Caco-2 (cell line): Measurements from ENCODE around the gene MON2. TPM values are rescaled to one million over a fixed set of nuclear protein-coding genes. Genes with fewer than 3 reads are reported as not detected.

Source experiments
- Bru-seq: library from RNA; stranded (reverse); fragments of 400-500 nt; gene quantifications from one replicate; lab custom pipeline; 2021; lab: Mats Ljungman, UMichigan
- BruChase-seq, 2 experiments: library from RNA; stranded (reverse); fragments of 400-500 nt; gene quantifications; one replicate each; lab custom pipeline; 2021; lab: Mats Ljungman, UMichigan
- BruUV-seq: library from RNA; stranded (reverse); fragments of 400-500 nt; replicated peaks from 2 replicates; lab custom pipeline; 2021; lab: Mats Ljungman, UMichigan
- CTCF ChIA-PET: fragments of 300-600 bp; sonication (Branson Sonifier 250); formaldehyde crosslinking; loops from one replicate; lab custom pipeline; 2022; ENCODE audit warnings: antibody characterized with exemption; lab: Charles Lee
- POLR2A ChIA-PET: fragments of 300-600 bp; sonication (Branson Sonifier 250); formaldehyde crosslinking; loops from one replicate; lab custom pipeline; 2022; ENCODE audit warnings: antibody characterized with exemption; lab: Charles Lee
- DNase-seq, 2 experiments: peaks; one replicate each; pipeline versions ENCODE4 v3.0.0 to v3.0.0-alpha.2; 2020 to 2022
- H3K27me3 ChIP-seq: replicated peaks from 2 replicates; pipeline ENCODE4 v1.6.0; 2011; ENCODE audit warnings: low read length; ENCODE audit not compliant: control insufficient read depth, insufficient read depth
- H3K36me3 ChIP-seq: 2 replicates; pipeline ENCODE4 v1.5.1; 2011; ENCODE audit warnings: low read length; ENCODE audit not compliant: control insufficient read depth, insufficient read depth
- H3K4me1 ChIP-seq: fragments of 250-450 bp; sonication (Bioruptor Pico); 2 replicates; pipeline ENCODE4 v1.5.1; 2020; ENCODE audit warnings: mild to moderate bottlenecking
- H3K4me3 ChIP-seq: 2 replicates; pipeline ENCODE4 v1.5.1; 2011; ENCODE audit warnings: low read depth, mild to moderate bottlenecking, control low read depth, low read length
- H3K9me3 ChIP-seq: fragments of 250-450 bp; sonication (Bioruptor Pico); 2 replicates; pipeline ENCODE4 v1.5.1; 2020; ENCODE audit warnings: mild to moderate bottlenecking, moderate library complexity
- H3K27ac Mint-ChIP-seq: one replicate; pipeline ENCODE4 v1.8.0; 2022; ENCODE audit warnings: mixed read lengths; ENCODE audit not compliant: unreplicated experiment
- H3K27me3 Mint-ChIP-seq: one replicate; pipeline ENCODE4 v1.8.0; 2022; ENCODE audit warnings: mixed read lengths; ENCODE audit not compliant: insufficient read depth, unreplicated experiment
- H3K36me3 Mint-ChIP-seq: one replicate; pipeline ENCODE4 v1.8.0; 2022; ENCODE audit warnings: mild to moderate bottlenecking, mixed read lengths; ENCODE audit not compliant: insufficient read depth, unreplicated experiment
- H3K4me1 Mint-ChIP-seq: one replicate; pipeline ENCODE4 v1.8.0; 2022; ENCODE audit warnings: low read depth, mixed read lengths; ENCODE audit not compliant: unreplicated experiment
- H3K4me3 Mint-ChIP-seq: one replicate; pipeline ENCODE4 v1.8.0; 2022; ENCODE audit warnings: mild to moderate bottlenecking, moderate library complexity, mixed read lengths; ENCODE audit not compliant: unreplicated experiment
- H3K9me3 Mint-ChIP-seq: one replicate; pipeline ENCODE4 v1.8.0; 2022; ENCODE audit warnings: mixed read lengths; ENCODE audit not compliant: unreplicated experiment
- intact Hi-C: fragments of 100-400 bp; cut with micrococcal nuclease; formaldehyde crosslinking; loops from one replicate; pipeline ENCODE4 v1.10.0; 2022; ENCODE audit not compliant: unreplicated experiment
- long read RNA-seq: library from polyadenylated mRNA; stranded (forward); transcript quantifications from one replicate; pipeline ENCODE4 v2.0.0, GENCODE V29; 2022
- total RNA-seq: library from RNA; stranded (reverse); gene quantifications from 2 replicates; pipeline ENCODE4 v1.2.3, GENCODE V29; 2022
- TF ChIP-seq, protein P1 (sequence below), 2 experiments: fragments of 200-600 bp in 1 of 2; IDR thresholded peaks; 1 replicate in 1 of 2; 2 replicates in 1 of 2; pipeline versions ENCODE4 v1.5.1 to v1.8.0; 2011 to 2022; ENCODE audit warnings: antibody characterized with exemption in 1 of 2, control low read depth in 1 of 2, inconsistent platforms in 1 of 2, low read depth in 1 of 2, low read length in 1 of 2, mild to moderate bottlenecking in 1 of 2, moderate library complexity in 1 of 2; ENCODE audit not compliant: insufficient read depth in 1 of 2, severe bottlenecking in 1 of 2, unreplicated experiment in 1 of 2

MON2 gene, protein sequence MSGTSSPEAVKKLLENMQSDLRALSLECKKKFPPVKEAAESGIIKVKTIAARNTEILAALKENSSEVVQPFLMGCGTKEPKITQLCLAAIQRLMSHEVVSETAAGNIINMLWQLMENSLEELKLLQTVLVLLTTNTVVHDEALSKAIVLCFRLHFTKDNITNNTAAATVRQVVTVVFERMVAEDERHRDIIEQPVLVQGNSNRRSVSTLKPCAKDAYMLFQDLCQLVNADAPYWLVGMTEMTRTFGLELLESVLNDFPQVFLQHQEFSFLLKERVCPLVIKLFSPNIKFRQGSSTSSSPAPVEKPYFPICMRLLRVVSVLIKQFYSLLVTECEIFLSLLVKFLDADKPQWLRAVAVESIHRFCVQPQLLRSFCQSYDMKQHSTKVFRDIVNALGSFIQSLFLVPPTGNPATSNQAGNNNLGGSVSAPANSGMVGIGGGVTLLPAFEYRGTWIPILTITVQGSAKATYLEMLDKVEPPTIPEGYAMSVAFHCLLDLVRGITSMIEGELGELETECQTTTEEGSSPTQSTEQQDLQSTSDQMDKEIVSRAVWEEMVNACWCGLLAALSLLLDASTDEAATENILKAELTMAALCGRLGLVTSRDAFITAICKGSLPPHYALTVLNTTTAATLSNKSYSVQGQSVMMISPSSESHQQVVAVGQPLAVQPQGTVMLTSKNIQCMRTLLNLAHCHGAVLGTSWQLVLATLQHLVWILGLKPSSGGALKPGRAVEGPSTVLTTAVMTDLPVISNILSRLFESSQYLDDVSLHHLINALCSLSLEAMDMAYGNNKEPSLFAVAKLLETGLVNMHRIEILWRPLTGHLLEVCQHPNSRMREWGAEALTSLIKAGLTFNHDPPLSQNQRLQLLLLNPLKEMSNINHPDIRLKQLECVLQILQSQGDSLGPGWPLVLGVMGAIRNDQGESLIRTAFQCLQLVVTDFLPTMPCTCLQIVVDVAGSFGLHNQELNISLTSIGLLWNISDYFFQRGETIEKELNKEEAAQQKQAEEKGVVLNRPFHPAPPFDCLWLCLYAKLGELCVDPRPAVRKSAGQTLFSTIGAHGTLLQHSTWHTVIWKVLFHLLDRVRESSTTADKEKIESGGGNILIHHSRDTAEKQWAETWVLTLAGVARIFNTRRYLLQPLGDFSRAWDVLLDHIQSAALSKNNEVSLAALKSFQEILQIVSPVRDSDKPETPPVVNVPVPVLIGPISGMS (N-terminal part only)
- 30.7 and 30.8 TPM in 2 replicates for total RNA-seq
- Bru-seq, nascent RNA, result percentile 76 among the genes with signal in this experiment
- BruChase-seq, experiment 1, labeled RNA remaining after a 2-hour chase, result percentile 83 among the genes with signal in this experiment
- percentile 75 among the genes with signal in this experiment for BruChase-seq, experiment 2, labeled RNA remaining after a 6-hour chase
- long read RNA-seq, full-length matches to known transcripts, result 4 of 18 reads
- long read RNA-seq, partial matches to known transcripts, result 5 of 18 reads
- long read RNA-seq, other reads (novel, unspliced or antisense), result 9 of 18 reads

DNA sequence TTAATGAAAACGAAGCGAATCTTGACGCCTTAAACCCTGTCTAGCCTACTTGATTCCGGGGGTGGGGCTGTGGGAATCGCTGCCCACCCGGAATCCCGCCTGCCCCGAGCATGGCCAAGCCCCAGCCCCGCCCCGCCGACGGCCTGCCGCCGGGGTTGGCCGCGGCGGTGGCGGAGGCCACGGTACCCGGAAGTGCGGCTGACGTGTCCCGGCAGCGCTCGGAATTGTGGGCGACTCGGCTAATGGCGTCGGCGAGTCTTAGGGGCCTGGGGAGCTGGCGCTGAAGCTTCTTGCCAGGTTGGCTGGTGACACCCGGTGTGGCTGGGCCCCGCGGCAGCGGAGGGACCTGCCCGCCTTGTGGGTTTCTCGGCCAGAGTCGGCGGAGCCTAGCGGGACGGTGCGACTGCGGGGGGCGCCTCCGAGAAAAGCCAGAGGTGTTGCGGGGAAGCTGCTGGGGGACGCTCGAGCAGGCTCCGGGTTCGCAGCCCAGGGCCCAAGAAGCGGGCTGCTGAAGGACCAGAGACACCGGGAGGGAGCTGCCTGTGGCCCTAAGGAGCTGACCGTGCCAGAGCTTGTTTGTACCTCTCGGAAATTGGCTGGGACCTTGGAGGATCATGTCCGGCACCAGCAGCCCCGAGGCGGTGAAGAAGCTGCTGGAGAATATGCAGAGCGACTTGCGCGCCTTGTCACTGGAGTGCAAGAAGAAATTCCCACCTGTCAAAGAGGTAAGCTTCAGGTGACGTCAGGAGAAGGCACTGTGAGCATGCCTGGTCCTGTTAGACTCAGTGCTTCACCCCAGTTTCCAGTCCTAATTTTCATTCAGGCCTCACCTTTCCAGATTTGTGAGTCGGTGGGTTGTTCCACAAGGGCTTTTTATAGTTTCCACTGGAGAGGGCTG lies at the start of gene MON2:
MON2 (plus strand) TSS at position 233 of the 898 bp plus-strand sequence; CDS start at position 615, 382 bp downstream.
- H3K4me1 Mint-ChIP-seq, result no peaks in the 10 kb centered on the region
- ChIA-PET POLR2A (interaction anchor here (0.8 kb wide), 1 partner anchor 32 kb away, joined by 3 read pairs; no protein-coding TSS in a partner anchor), CTCF (interaction anchor here (1.2 to 1.4 kb wide), 2 partner anchors 29 to 31 kb away, joined by 9 to 10 read pairs; no protein-coding TSS in a partner anchor)
- peak within 1 kb of the TSS; percentile 75 for H3K27ac Mint-ChIP-seq
- no TSS peak for BruUV-seq
- DNase-seq, result peak; percentile 81 to 90
- peaks cover 22% of the 10 kb centered on the region for H3K9me3 Mint-ChIP-seq
- no peaks in the 10 kb centered on the region for H3K27me3 ChIP-seq
- H3K4me3 Mint-ChIP-seq, result peak within 1 kb of the TSS; percentile 92
- H3K27me3 Mint-ChIP-seq, result no peaks in the 10 kb centered on the region
- no peaks in the 10 kb centered on the region for H3K4me1 ChIP-seq
- TF ChIP-seq, protein P1, sequence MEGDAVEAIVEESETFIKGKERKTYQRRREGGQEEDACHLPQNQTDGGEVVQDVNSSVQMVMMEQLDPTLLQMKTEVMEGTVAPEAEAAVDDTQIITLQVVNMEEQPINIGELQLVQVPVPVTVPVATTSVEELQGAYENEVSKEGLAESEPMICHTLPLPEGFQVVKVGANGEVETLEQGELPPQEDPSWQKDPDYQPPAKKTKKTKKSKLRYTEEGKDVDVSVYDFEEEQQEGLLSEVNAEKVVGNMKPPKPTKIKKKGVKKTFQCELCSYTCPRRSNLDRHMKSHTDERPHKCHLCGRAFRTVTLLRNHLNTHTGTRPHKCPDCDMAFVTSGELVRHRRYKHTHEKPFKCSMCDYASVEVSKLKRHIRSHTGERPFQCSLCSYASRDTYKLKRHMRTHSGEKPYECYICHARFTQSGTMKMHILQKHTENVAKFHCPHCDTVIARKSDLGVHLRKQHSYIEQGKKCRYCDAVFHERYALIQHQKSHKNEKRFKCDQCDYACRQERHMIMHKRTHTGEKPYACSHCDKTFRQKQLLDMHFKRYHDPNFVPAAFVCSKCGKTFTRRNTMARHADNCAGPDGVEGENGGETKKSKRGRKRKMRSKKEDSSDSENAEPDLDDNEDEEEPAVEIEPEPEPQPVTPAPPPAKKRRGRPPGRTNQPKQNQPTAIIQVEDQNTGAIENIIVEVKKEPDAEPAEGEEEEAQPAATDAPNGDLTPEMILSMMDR (IDR thresholded peaks at IDR 0.05; ENCODE audit: insufficient read depth in 1 of 2, low read depth in 1 of 2, low read length in 1 of 2, severe bottlenecking in 1 of 2, unreplicated experiment in 1 of 2), result no peak
- no peaks in the 10 kb centered on the region for H3K36me3 ChIP-seq
- H3K9me3 ChIP-seq, result peaks cover 10% of the 10 kb centered on the region
- peak within 1 kb of the TSS; percentile 82 for H3K4me3 ChIP-seq
- intact Hi-C loops, result loop anchor here (2.0 to 10.0 kb wide), 2 partner anchors 28 to 202 kb away; partner anchors contain the start of gene USP15
- H3K36me3 Mint-ChIP-seq, result no peaks in the 10 kb centered on the region

DNA sequence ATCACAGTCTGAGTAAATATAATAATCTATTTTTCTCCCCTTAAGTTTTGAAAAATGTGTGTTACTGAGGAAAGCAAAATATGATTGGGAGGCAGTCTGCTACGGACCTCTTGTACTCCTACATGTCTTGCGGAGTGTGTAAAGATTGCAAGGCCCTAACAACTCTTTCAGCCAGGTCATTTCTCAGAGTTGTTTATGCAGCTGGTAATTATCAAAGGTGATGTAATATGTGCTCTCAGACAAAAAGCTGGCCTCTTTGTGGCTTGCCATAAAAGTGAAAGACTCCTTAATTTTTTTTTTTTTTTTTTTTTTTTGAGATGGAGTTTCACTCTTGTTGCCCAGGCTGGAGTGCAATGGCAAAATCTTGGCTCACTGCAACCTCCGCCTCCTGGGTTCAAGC lies 40.5 kb upstream of the MON2 start:
- intact Hi-C loops, result no loop called here
- Mint-ChIP-seq H3K4me1 (no peaks in the 10 kb centered on the region), H3K27ac (no peak overlapping the region), H3K9me3 (no peaks in the 10 kb centered on the region), H3K4me3 (no peak overlapping the region), H3K27me3 (peaks cover 9% of the 10 kb centered on the region), H3K36me3 (no peaks in the 10 kb centered on the region)
- H3K27me3 ChIP-seq, result no peaks in the 10 kb centered on the region
- CTCF ChIA-PET, result interaction anchor here (0.6 to 0.9 kb wide), 2 partner anchors 9 to 109 kb away, joined by 3 to 5 read pairs; no protein-coding TSS in a partner anchor
- H3K4me1 ChIP-seq, result no peaks in the 10 kb centered on the region
- H3K36me3 ChIP-seq, result no peaks in the 10 kb centered on the region
- H3K9me3 ChIP-seq, result no peaks in the 10 kb centered on the region
- BruUV-seq, result no TSS peak
- H3K4me3 ChIP-seq, result no peak overlapping the region
- peak in 1 of 2 experiments; percentile 15 for DNase-seq
- TF ChIP-seq, protein P1 (IDR thresholded peaks at IDR 0.05; ENCODE audit: insufficient read depth in 1 of 2, low read depth in 1 of 2, low read length in 1 of 2, severe bottlenecking in 1 of 2, unreplicated experiment in 1 of 2), result no peak
- POLR2A ChIA-PET, result no interaction called here
